ENCODE measurements around the gene MROH8. TPM values are rescaled to one million over a fixed set of nuclear protein-coding genes. Genes with fewer than 3 reads are reported as not detected.
"Not testable (repeated sequence)": the region's sequence is repeated elsewhere in the genome, so short reads cannot be mapped to it uniquely, and the experiment has no call there.

MROH8 gene
- total and polyA plus RNA-seq, 8 donors, result 1.8 to 7.0 (median 5.3) TPM

DNA sequence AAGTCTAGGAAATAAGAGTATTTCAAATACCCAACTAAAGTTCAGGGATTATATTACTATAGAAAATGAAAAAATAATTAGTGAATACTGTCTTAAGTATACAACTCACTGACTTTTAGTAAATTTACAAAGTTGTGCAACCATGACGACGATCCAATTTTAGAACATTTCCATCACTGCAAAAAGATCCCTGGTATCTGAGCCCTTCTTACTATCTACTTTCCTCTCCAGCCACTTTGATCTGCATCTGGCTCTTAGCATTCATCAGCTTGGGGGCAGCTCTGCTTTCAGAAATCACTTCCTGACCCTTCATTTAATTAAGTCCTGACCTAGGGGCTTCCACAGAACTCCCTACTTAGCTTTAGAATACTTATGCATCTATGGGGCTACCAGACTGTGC, 45.4 kb downstream of the MROH8 start:
- intact Hi-C loops (cut with DNase I), result no loop called here
- Histone ChIP-seq H3K36me3 (no peaks in the 10 kb centered on the region), H3K27me3 (no peaks in the 10 kb centered on the region), H3K9me3 (no peaks in the 10 kb centered on the region), H3K27ac (no peak overlapping the region), H3K4me3 (no peak overlapping the region), H3K4me1 (no peaks in the 10 kb centered on the region)
- TF ChIP-seq CTCF (IDR thresholded peaks at IDR 0.05), result no peak
- no peak for ATAC-seq
- DNase-seq, result no peak

GRCh38 chr20:37131486-37131885, 47.9 kb downstream of the MROH8 start:
- H3K36me3 ChIP-seq, result no peaks in the 10 kb centered on the region
- DNase-seq, result no peak
- H3K27me3 ChIP-seq, result no peaks in the 10 kb centered on the region
- TF ChIP-seq CTCF (IDR thresholded peaks at IDR 0.05), result no peak
- no peak overlapping the region for H3K4me3 ChIP-seq
- intact Hi-C loops (cut with DNase I), result no loop called here
- H3K9me3 ChIP-seq, result no peaks in the 10 kb centered on the region
- no peak overlapping the region for H3K27ac ChIP-seq
- H3K4me1 ChIP-seq, result no peaks in the 10 kb centered on the region
- ATAC-seq, result no peak

GRCh38 chr20:37128803-37129202, 50.5 kb downstream of the MROH8 start:
- intact Hi-C loops (cut with DNase I), result no loop called here
- Histone ChIP-seq H3K27me3 (no peaks in the 10 kb centered on the region), H3K4me1 (no peaks in the 10 kb centered on the region), H3K27ac (no peak overlapping the region), H3K9me3 (no peaks in the 10 kb centered on the region), H3K4me3 (no peak overlapping the region), H3K36me3 (no peaks in the 10 kb centered on the region)
- no peak for ATAC-seq
- no peak for DNase-seq
- TF ChIP-seq CTCF (IDR thresholded peaks at IDR 0.05), result no peak

- H3K36me3 ChIP-seq; H3K27me3 ChIP-seq; ATAC-seq; H3K4me1 ChIP-seq; H3K27ac ChIP-seq; intact Hi-C loops (cut with DNase I); H3K4me3 ChIP-seq; DNase-seq; H3K9me3 ChIP-seq: not testable (repeated sequence)
Measured at GRCh38 chr20:37126290-37126689, 53.1 kb downstream of the MROH8 start.

DNA sequence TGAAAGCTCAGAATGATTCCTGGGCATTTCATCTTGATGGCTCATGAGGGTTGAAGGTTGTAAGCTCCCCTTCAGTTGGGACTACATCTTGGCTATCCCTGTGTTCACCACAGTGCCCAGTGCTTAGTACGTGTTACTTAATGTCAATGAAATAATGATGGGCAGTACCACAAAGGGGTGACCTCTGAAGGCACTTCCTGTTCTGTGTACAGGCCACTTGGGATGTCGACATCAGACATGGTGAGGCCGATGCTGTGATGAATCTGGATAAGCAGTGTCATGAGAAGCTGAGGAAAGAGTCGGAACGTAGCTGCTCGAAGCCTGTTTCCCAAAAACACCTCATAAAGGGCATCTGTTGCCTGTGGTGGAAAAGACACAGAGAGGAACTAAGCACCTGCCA, 55.9 kb downstream of the MROH8 start:
- intact Hi-C loops (cut with DNase I), result no loop called here
- ATAC-seq (peak; percentile 62), DNase-seq (peak in 1 of 4 donors; percentile 39)
- no peaks in the 10 kb centered on the region for H3K9me3 ChIP-seq
- no peaks in the 10 kb centered on the region for H3K4me1 ChIP-seq
- H3K4me3 ChIP-seq, result no peak overlapping the region
- H3K36me3 ChIP-seq, result no peaks in the 10 kb centered on the region
- no peak overlapping the region for H3K27ac ChIP-seq
- no peaks in the 10 kb centered on the region for H3K27me3 ChIP-seq
- TF ChIP-seq CTCF (IDR thresholded peaks at IDR 0.05), result no peak

GRCh38 chr20:37120497-37120896, 58.9 kb downstream of the MROH8 start:
- ATAC-seq, result no peak
- intact Hi-C loops (cut with DNase I), result no loop called here
- H3K4me3 ChIP-seq, result no peak overlapping the region

More at GRCh38 chr20:37120497-37120896, 58.9 kb downstream of the MROH8 start:
- Histone ChIP-seq H3K27me3 (no peaks in the 10 kb centered on the region), H3K36me3 (no peaks in the 10 kb centered on the region), H3K4me1 (no peaks in the 10 kb centered on the region), H3K27ac (no peak overlapping the region), H3K9me3 (no peaks in the 10 kb centered on the region)
- DNase-seq, result no peak
- no peak for TF ChIP-seq CTCF (IDR thresholded peaks at IDR 0.05)
